ENCODE results near the gene CBX7.

GRCh38 chr22:39123751-39124581 is 28.5 kb downstream of the CBX7 start:
- no peak for TF ChIP-seq MAX (IDR thresholded peaks at IDR 0.05)
- no peak for TF ChIP-seq EGR1 (IDR thresholded peaks at IDR 0.05)
- TF ChIP-seq TAF1 (IDR thresholded peaks at IDR 0.05; ENCODE audit: low read depth): no peak
- no peak for TF ChIP-seq ZBTB7A (IDR thresholded peaks at IDR 0.05; ENCODE audit: low read depth)
- TF ChIP-seq NFIC (IDR thresholded peaks at IDR 0.05): no peak
- no peak for TF ChIP-seq EP300 (IDR thresholded peaks at IDR 0.05; ENCODE audit: borderline replicate concordance)
- no peak for TF ChIP-seq YY1 (IDR thresholded peaks at IDR 0.05; ENCODE audit: low read depth)
- no peak for TF ChIP-seq RAD21 (IDR thresholded peaks at IDR 0.05; ENCODE audit: low read depth)
- TF ChIP-seq, protein P1, sequence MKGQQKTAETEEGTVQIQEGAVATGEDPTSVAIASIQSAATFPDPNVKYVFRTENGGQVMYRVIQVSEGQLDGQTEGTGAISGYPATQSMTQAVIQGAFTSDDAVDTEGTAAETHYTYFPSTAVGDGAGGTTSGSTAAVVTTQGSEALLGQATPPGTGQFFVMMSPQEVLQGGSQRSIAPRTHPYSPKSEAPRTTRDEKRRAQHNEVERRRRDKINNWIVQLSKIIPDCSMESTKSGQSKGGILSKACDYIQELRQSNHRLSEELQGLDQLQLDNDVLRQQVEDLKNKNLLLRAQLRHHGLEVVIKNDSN (IDR thresholded peaks at IDR 0.05): no peak

Data from Ishikawa (cell line).